GM23338 (cell line): ENCODE data around the gene LANCL1. TPM values are rescaled to one million over a fixed set of nuclear protein-coding genes. Genes with fewer than 3 reads are reported as not detected.

Experiments
- ATAC-seq: fragments of 200-7000 bp; cut with Tn5 transposase; 3 replicates; pipeline ENCODE4 v1.9.1; 2020
- DNase-seq: peaks from one replicate; pipeline ENCODE4 v3.0.0-alpha.2; 2015; ENCODE audit warnings: low spot score
- H2AFZ ChIP-seq: fragments of 200-600 bp; sonication (generic); 2 replicates; pipeline ENCODE4 v1.8.0; 2016; ENCODE audit warnings: antibody characterized with exemption, mild to moderate bottlenecking, moderate library complexity
- H3F3A ChIP-seq: fragments of 200-600 bp; sonication (generic); replicated peaks from 2 replicates; pipeline ENCODE4 v1.8.0; 2017; ENCODE audit warnings: antibody characterized with exemption, mixed run types, low read depth
- H3K27ac ChIP-seq: fragments of 200-600 bp; sonication (generic); 2 replicates; pipeline ENCODE4 v1.6.1; 2016; ENCODE audit warnings: low read depth
- H3K27me3 ChIP-seq: fragments of 200-600 bp; sonication (generic); 2 replicates; pipeline ENCODE4 v1.8.0; 2016; ENCODE audit warnings: mild to moderate bottlenecking, mixed run types, moderate library complexity; ENCODE audit not compliant: insufficient read depth
- H3K36me3 ChIP-seq: fragments of 200-600 bp; sonication (generic); 2 replicates; pipeline ENCODE4 v1.8.0; 2016; ENCODE audit warnings: mild to moderate bottlenecking; ENCODE audit not compliant: insufficient read depth
- H3K4me1 ChIP-seq: fragments of 200-600 bp; sonication (generic); 2 replicates; pipeline ENCODE4 v1.8.0; 2016; ENCODE audit warnings: mild to moderate bottlenecking, moderate library complexity; ENCODE audit not compliant: insufficient read depth
- H3K4me2 ChIP-seq: fragments of 200-600 bp; sonication (generic); 2 replicates; pipeline ENCODE4 v1.7.1; 2017; ENCODE audit warnings: mixed run types
- H3K4me3 ChIP-seq: fragments of 200-600 bp; sonication (generic); 2 replicates; pipeline ENCODE4 v1.6.1; 2016; ENCODE audit warnings: mixed run types
- H3K79me2 ChIP-seq: fragments of 200-600 bp; sonication (generic); replicated peaks from 2 replicates; pipeline ENCODE4 v1.8.0; 2017; ENCODE audit warnings: mild to moderate bottlenecking; ENCODE audit not compliant: insufficient read depth
- H3K9me2 ChIP-seq: fragments of 200-600 bp; sonication (generic); 2 replicates; pipeline ENCODE4 v1.8.0; 2017; ENCODE audit not compliant: insufficient read depth
- H4K20me1 ChIP-seq: fragments of 200-600 bp; sonication (generic); replicated peaks from 2 replicates; pipeline ENCODE4 v1.8.0; 2017; ENCODE audit warnings: mild to moderate bottlenecking; ENCODE audit not compliant: insufficient read depth
- H3K27ac Mint-ChIP-seq: 2 replicates; pipeline ENCODE4 v1.8.0; 2020; ENCODE audit warnings: inconsistent platforms, mild to moderate bottlenecking, moderate library complexity, mixed read lengths
- H3K27me3 Mint-ChIP-seq: 3 replicates; pipeline ENCODE4 v1.8.0; 2022; ENCODE audit warnings: low read depth, mild to moderate bottlenecking, moderate library complexity, mixed read lengths, inconsistent platforms; ENCODE audit not compliant: insufficient read depth, poor library complexity
- H3K36me3 Mint-ChIP-seq: 3 replicates; pipeline ENCODE4 v1.8.0; 2021; ENCODE audit warnings: low read depth, mild to moderate bottlenecking, inconsistent platforms, moderate library complexity, mixed read lengths
- H3K4me1 Mint-ChIP-seq: 3 replicates; pipeline ENCODE4 v1.8.0; 2020; ENCODE audit warnings: mild to moderate bottlenecking, inconsistent platforms, mixed read lengths
- H3K4me3 Mint-ChIP-seq: 3 replicates; pipeline ENCODE4 v1.8.0; 2021; ENCODE audit warnings: moderate library complexity, mild to moderate bottlenecking, inconsistent platforms, mixed read lengths
- H3K9me3 Mint-ChIP-seq: 3 replicates; pipeline ENCODE4 v1.8.0; 2020; ENCODE audit warnings: moderate library complexity, mild to moderate bottlenecking, inconsistent platforms, mixed read lengths
- CREB1 ChIP-seq: fragments of 250-450 bp; sonication (Bioruptor Pico); IDR thresholded peaks from 2 replicates; pipeline ENCODE4 v1.5.0; 2020; ENCODE audit warnings: low read depth, mild to moderate bottlenecking, moderate library complexity
- EZH2 ChIP-seq: fragments of 200-600 bp; sonication (generic); IDR thresholded peaks from one replicate; pipeline ENCODE4 v1.8.0; 2017; ENCODE audit warnings: antibody characterized with exemption, mild to moderate bottlenecking, low read depth; ENCODE audit not compliant: unreplicated experiment
- EZH2phosphoT487 ChIP-seq: fragments of 200-600 bp; sonication (generic); IDR thresholded peaks from one replicate; pipeline ENCODE4 v1.8.1; 2018; ENCODE audit warnings: antibody characterized with exemption; ENCODE audit not compliant: unreplicated experiment
- JUNB ChIP-seq: IDR thresholded peaks from one replicate; pipeline ENCODE4 v1.6.1; 2016; ENCODE audit warnings: antibody characterized with exemption; ENCODE audit not compliant: unreplicated experiment
- NANOG ChIP-seq: IDR thresholded peaks from 2 replicates; pipeline ENCODE4 v1.6.1; 2016; ENCODE audit warnings: antibody characterized with exemption, borderline replicate concordance
- POLR2AphosphoS5 ChIP-seq: IDR thresholded peaks from 2 replicates; pipeline ENCODE4 v1.6.1; 2016; ENCODE audit warnings: antibody characterized with exemption, low read depth
- STAT1 ChIP-seq: IDR thresholded peaks from one replicate; pipeline ENCODE4 v1.6.1; 2016; ENCODE audit warnings: antibody characterized with exemption; ENCODE audit not compliant: unreplicated experiment
- ZNF114 ChIP-seq: fragments of 250-450 bp; sonication (Bioruptor Pico); IDR thresholded peaks from 2 replicates; pipeline ENCODE4 v1.5.0; 2020; ENCODE audit warnings: mild to moderate bottlenecking, moderate library complexity
- ZNF331 ChIP-seq: fragments of 250-450 bp; sonication (Bioruptor Pico); IDR thresholded peaks from 2 replicates; pipeline ENCODE4 v1.5.0; 2020; ENCODE audit warnings: low read depth, mild to moderate bottlenecking, moderate library complexity
- polyA plus RNA-seq: library from polyadenylated mRNA; unstranded; fragments of >200 nt; fragmentation: Nextera tagmentation; extraction: Ambion mirVana; gene quantifications from 2 replicates; pipeline ENCODE4 v1.2.1, GENCODE V29; 2016
- total RNA-seq: library from RNA; depleted of rRNA; stranded (reverse); fragments of >200 nt; shearing (Covaris generic); gene quantifications from 2 replicates; pipeline ENCODE4 v1.2.3, GENCODE V29; 2014
- TF ChIP-seq, protein P1 (sequence below), 2 experiments: fragments of 200-600 bp in 1 of 2; sonication (generic) in 1 of 2; conservative IDR thresholded peaks; 2 replicates each; pipeline versions ENCODE4 v1.5.1 to v1.6.1; 2016 to 2017; ENCODE audit warnings: antibody characterized with exemption in 2 of 2, low read depth in 2 of 2, mild to moderate bottlenecking in 2 of 2, moderate library complexity in 1 of 2
- TF ChIP-seq, protein P2 (sequence below): IDR thresholded peaks from one replicate; pipeline ENCODE4 v1.6.1; 2018; ENCODE audit warnings: antibody characterized with exemption; ENCODE audit not compliant: unreplicated experiment
- TF ChIP-seq, protein P3 (sequence below): IDR thresholded peaks from 2 replicates; pipeline ENCODE4 v1.6.1; 2016; ENCODE audit warnings: antibody characterized with exemption
- TF ChIP-seq, protein P4 (sequence below): fragments of 250-450 bp; sonication (Bioruptor Pico); IDR thresholded peaks from 2 replicates; pipeline ENCODE4 v1.5.0; 2020; ENCODE audit warnings: mild to moderate bottlenecking, moderate library complexity

The LANCL1 gene
- total and polyA plus RNA-seq, 2 experiments from 2014 or later = 13.4 to 36.8 TPM

DNA sequence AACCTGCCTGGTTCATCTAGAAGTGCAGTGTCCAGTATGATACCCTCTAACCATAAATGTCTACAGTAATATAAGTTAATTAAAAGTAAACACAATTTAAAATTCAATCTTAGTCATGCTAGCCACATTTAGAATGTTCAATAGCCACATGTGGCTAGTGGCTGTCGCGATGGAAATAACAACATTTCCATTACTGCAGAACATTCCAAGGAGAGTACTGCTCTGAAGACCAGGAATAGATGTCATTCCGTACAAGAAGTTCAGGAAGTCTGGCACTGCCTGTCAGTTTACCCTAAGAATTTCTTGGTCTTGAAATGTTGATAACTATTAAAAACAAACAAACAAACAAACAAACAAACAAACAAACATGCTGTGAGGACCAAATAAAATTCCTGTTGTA is 17.2 kb downstream of the LANCL1 start:
- no peak overlapping the region for H3K4me2 ChIP-seq
- no peak overlapping the region for H3K27ac Mint-ChIP-seq
- H3F3A ChIP-seq = no peaks in the 10 kb centered on the region
- H2AFZ ChIP-seq = no peak overlapping the region
- H3K4me3 ChIP-seq = no peak overlapping the region
- no peaks in the 10 kb centered on the region for H4K20me1 ChIP-seq
- no peaks in the 10 kb centered on the region for H3K9me2 ChIP-seq
- no peaks in the 10 kb centered on the region for H3K27me3 Mint-ChIP-seq
- H3K36me3 ChIP-seq = peaks cover 4% of the 10 kb centered on the region; the same call in 1 of the 2 replicates
- peaks cover 7% of the 10 kb centered on the region for H3K36me3 Mint-ChIP-seq
- H3K27ac ChIP-seq = no peak overlapping the region
- no peaks in the 10 kb centered on the region for H3K27me3 ChIP-seq
- H3K4me1 ChIP-seq = no peaks in the 10 kb centered on the region
- H3K4me1 Mint-ChIP-seq = peaks cover 3% of the 10 kb centered on the region
- H3K4me3 Mint-ChIP-seq = no peak overlapping the region
- H3K9me3 Mint-ChIP-seq = no peaks in the 10 kb centered on the region
- H3K79me2 ChIP-seq = no peaks in the 10 kb centered on the region
- DNase-seq (no peak), ATAC-seq (no peak)
- no peak for TF ChIP-seq ZNF331 (CRISPR knock-in tag)
- TF ChIP-seq CREB1 (CRISPR knock-in tag) = no peak
- no peak for TF ChIP-seq POLR2AphosphoS5
- no peak for TF ChIP-seq STAT1
- TF ChIP-seq JUNB = no peak
- TF ChIP-seq EZH2 = no peak
- TF ChIP-seq, protein P1, sequence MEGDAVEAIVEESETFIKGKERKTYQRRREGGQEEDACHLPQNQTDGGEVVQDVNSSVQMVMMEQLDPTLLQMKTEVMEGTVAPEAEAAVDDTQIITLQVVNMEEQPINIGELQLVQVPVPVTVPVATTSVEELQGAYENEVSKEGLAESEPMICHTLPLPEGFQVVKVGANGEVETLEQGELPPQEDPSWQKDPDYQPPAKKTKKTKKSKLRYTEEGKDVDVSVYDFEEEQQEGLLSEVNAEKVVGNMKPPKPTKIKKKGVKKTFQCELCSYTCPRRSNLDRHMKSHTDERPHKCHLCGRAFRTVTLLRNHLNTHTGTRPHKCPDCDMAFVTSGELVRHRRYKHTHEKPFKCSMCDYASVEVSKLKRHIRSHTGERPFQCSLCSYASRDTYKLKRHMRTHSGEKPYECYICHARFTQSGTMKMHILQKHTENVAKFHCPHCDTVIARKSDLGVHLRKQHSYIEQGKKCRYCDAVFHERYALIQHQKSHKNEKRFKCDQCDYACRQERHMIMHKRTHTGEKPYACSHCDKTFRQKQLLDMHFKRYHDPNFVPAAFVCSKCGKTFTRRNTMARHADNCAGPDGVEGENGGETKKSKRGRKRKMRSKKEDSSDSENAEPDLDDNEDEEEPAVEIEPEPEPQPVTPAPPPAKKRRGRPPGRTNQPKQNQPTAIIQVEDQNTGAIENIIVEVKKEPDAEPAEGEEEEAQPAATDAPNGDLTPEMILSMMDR (conservative IDR thresholded peaks at IDR 0.05; ENCODE audit: low read depth in 2 of 2) = no peak
- TF ChIP-seq, protein P2, sequence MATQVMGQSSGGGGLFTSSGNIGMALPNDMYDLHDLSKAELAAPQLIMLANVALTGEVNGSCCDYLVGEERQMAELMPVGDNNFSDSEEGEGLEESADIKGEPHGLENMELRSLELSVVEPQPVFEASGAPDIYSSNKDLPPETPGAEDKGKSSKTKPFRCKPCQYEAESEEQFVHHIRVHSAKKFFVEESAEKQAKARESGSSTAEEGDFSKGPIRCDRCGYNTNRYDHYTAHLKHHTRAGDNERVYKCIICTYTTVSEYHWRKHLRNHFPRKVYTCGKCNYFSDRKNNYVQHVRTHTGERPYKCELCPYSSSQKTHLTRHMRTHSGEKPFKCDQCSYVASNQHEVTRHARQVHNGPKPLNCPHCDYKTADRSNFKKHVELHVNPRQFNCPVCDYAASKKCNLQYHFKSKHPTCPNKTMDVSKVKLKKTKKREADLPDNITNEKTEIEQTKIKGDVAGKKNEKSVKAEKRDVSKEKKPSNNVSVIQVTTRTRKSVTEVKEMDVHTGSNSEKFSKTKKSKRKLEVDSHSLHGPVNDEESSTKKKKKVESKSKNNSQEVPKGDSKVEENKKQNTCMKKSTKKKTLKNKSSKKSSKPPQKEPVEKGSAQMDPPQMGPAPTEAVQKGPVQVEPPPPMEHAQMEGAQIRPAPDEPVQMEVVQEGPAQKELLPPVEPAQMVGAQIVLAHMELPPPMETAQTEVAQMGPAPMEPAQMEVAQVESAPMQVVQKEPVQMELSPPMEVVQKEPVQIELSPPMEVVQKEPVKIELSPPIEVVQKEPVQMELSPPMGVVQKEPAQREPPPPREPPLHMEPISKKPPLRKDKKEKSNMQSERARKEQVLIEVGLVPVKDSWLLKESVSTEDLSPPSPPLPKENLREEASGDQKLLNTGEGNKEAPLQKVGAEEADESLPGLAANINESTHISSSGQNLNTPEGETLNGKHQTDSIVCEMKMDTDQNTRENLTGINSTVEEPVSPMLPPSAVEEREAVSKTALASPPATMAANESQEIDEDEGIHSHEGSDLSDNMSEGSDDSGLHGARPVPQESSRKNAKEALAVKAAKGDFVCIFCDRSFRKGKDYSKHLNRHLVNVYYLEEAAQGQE = no peak
- TF ChIP-seq, protein P3, sequence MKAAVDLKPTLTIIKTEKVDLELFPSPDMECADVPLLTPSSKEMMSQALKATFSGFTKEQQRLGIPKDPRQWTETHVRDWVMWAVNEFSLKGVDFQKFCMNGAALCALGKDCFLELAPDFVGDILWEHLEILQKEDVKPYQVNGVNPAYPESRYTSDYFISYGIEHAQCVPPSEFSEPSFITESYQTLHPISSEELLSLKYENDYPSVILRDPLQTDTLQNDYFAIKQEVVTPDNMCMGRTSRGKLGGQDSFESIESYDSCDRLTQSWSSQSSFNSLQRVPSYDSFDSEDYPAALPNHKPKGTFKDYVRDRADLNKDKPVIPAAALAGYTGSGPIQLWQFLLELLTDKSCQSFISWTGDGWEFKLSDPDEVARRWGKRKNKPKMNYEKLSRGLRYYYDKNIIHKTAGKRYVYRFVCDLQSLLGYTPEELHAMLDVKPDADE = no peak
- TF ChIP-seq, protein P4, sequence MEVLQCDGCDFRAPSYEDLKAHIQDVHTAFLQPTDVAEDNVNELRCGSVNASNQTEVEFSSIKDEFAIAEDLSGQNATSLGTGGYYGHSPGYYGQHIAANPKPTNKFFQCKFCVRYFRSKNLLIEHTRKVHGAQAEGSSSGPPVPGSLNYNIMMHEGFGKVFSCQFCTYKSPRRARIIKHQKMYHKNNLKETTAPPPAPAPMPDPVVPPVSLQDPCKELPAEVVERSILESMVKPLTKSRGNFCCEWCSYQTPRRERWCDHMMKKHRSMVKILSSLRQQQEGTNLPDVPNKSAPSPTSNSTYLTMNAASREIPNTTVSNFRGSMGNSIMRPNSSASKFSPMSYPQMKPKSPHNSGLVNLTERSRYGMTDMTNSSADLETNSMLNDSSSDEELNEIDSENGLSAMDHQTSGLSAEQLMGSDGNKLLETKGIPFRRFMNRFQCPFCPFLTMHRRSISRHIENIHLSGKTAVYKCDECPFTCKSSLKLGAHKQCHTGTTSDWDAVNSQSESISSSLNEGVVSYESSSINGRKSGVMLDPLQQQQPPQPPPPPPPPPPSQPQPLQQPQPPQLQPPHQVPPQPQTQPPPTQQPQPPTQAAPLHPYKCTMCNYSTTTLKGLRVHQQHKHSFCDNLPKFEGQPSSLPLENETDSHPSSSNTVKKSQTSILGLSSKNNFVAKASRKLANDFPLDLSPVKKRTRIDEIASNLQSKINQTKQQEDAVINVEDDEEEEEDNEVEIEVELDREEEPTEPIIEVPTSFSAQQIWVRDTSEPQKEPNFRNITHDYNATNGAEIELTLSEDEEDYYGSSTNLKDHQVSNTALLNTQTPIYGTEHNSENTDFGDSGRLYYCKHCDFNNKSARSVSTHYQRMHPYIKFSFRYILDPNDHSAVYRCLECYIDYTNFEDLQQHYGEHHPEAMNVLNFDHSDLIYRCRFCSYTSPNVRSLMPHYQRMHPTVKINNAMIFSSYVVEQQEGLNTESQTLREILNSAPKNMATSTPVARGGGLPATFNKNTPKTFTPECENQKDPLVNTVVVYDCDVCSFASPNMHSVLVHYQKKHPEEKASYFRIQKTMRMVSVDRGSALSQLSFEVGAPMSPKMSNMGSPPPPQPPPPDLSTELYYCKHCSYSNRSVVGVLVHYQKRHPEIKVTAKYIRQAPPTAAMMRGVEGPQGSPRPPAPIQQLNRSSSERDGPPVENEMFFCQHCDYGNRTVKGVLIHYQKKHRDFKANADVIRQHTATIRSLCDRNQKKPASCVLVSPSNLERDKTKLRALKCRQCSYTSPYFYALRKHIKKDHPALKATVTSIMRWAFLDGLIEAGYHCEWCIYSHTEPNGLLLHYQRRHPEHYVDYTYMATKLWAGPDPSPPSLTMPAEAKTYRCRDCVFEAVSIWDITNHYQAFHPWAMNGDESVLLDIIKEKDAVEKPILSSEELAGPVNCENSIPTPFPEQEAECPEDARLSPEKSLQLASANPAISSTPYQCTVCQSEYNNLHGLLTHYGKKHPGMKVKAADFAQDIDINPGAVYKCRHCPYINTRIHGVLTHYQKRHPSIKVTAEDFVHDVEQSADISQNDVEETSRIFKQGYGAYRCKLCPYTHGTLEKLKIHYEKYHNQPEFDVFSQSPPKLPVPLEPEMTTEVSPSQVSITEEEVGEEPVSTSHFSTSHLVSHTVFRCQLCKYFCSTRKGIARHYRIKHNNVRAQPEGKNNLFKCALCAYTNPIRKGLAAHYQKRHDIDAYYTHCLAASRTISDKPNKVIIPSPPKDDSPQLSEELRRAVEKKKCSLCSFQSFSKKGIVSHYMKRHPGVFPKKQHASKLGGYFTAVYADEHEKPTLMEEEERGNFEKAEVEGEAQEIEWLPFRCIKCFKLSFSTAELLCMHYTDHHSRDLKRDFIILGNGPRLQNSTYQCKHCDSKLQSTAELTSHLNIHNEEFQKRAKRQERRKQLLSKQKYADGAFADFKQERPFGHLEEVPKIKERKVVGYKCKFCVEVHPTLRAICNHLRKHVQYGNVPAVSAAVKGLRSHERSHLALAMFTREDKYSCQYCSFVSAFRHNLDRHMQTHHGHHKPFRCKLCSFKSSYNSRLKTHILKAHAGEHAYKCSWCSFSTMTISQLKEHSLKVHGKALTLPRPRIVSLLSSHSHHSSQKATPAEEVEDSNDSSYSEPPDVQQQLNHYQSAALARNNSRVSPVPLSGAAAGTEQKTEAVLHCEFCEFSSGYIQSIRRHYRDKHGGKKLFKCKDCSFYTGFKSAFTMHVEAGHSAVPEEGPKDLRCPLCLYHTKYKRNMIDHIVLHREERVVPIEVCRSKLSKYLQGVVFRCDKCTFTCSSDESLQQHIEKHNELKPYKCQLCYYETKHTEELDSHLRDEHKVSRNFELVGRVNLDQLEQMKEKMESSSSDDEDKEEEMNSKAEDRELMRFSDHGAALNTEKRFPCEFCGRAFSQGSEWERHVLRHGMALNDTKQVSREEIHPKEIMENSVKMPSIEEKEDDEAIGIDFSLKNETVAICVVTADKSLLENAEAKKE (CRISPR knock-in tag) = no peak
- TF ChIP-seq ZNF114 (CRISPR knock-in tag) = no peak
- TF ChIP-seq NANOG = no peak
- no peak for TF ChIP-seq EZH2phosphoT487
